Endothelial cell of umbilical vein (primary cell): Measurements from ENCODE around the gene AGBL3. TPM values are rescaled to one million over a fixed set of nuclear protein-coding genes. Genes with fewer than 3 reads are reported as not detected.

Experiments used
- BruUV-seq: library from RNA; stranded (reverse); fragments of 400-500 nt; replicated peaks from 2 replicates; lab custom pipeline; 2021; lab: Mats Ljungman, UMichigan
- CTCF ChIA-PET: fragments of 300-600, 350-600 bp; sonication (Branson Sonifier 250); formaldehyde crosslinking; loops from one replicate; lab custom pipeline; 2021; ENCODE audit warnings: antibody characterized with exemption, inconsistent platforms; lab: Charles Lee
- POLR2A ChIA-PET: fragments of 300-600, 350-600 bp; sonication (Branson Sonifier 250); formaldehyde crosslinking; loops from one replicate; lab custom pipeline; 2021; ENCODE audit warnings: antibody characterized with exemption, inconsistent platforms; lab: Charles Lee
- DNase-seq: peaks from one replicate; pipeline ENCODE4 v3.0.0-alpha.2; 2011; ENCODE audit warnings: low read depth, low spot score
- FAIRE-seq: peaks from 2 replicates; lab custom pipeline; 2011; peaks lifted over from hg19 to GRCh38; lab: Jason Lieb, UNC
- H2AFZ ChIP-seq: 2 replicates; pipeline ENCODE4 v1.6.0; 2012; ENCODE audit warnings: low read depth, low read length, control low read depth, inconsistent platforms
- H3K27ac ChIP-seq: 2 replicates; pipeline ENCODE4 v1.5.1; 2011; ENCODE audit warnings: low read depth, mild to moderate bottlenecking, control low read depth, low read length, moderate library complexity; ENCODE audit not compliant: insufficient read depth
- H3K27me3 ChIP-seq, 2 experiments: 2 replicates each; pipeline versions ENCODE4 v1.6.0 to v1.6.1; 2011; ENCODE audit warnings: low read length in 2 of 2, mixed read lengths in 1 of 2; ENCODE audit not compliant: control insufficient read depth in 2 of 2, insufficient read depth in 2 of 2
- H3K36me3 ChIP-seq, 2 experiments: 2 replicates in 1 of 2; 3 replicates in 1 of 2; pipeline ENCODE4 v1.5.1; 2011; ENCODE audit warnings: low read length in 2 of 2, mild to moderate bottlenecking in 1 of 2, moderate library complexity in 1 of 2; ENCODE audit not compliant: control insufficient read depth in 2 of 2, insufficient read depth in 2 of 2; ENCODE audit errors: extremely low read depth in 1 of 2
- H3K4me1 ChIP-seq: 3 replicates; pipeline ENCODE4 v1.5.1; 2011; ENCODE audit warnings: mild to moderate bottlenecking, low read length; ENCODE audit not compliant: control insufficient read depth, insufficient read depth; ENCODE audit errors: extremely low read depth
- H3K4me2 ChIP-seq: 2 replicates; pipeline ENCODE4 v1.6.1; 2011; ENCODE audit warnings: low read length, control low read depth, mixed read lengths; ENCODE audit not compliant: insufficient read depth
- H3K4me3 ChIP-seq, 3 experiments: fragments of 200-600 bp in 1 of 3; sonication (generic), shearing (Covaris generic) in 1 of 3; replicated peaks in 1 of 3; 2 replicates each; pipeline ENCODE4 v1.5.1; 2011 to 2016; ENCODE audit warnings: control low read depth in 3 of 3, low read length in 3 of 3, mild to moderate bottlenecking in 2 of 3, inconsistent platforms in 1 of 3, low read depth in 1 of 3, moderate library complexity in 1 of 3; ENCODE audit not compliant: insufficient read depth in 1 of 3
- H3K79me2 ChIP-seq: 2 replicates; pipeline ENCODE4 v1.6.0; 2012; ENCODE audit warnings: low read length, inconsistent platforms; ENCODE audit not compliant: control insufficient read depth, insufficient read depth
- H3K9ac ChIP-seq: replicated peaks from 2 replicates; pipeline ENCODE3; 2011; ENCODE audit warnings: low read length, control low read depth; ENCODE audit not compliant: insufficient read depth; ENCODE audit errors: extremely low read depth
- H3K9me1 ChIP-seq: replicated peaks from 3 replicates; pipeline ENCODE4 v1.6.0; 2011; ENCODE audit warnings: mild to moderate bottlenecking, low read length; ENCODE audit not compliant: control insufficient read depth, insufficient read depth; ENCODE audit errors: extremely low read depth
- H3K9me3 ChIP-seq: replicated peaks from 2 replicates; pipeline ENCODE4 v1.5.1; 2012; ENCODE audit warnings: low read length, inconsistent platforms; ENCODE audit not compliant: control insufficient read depth, insufficient read depth
- H4K20me1 ChIP-seq: replicated peaks from 2 replicates; pipeline ENCODE3; 2011; ENCODE audit warnings: mild to moderate bottlenecking, low read length; ENCODE audit not compliant: control insufficient read depth, insufficient read depth; ENCODE audit errors: extremely low read depth
- CTCF ChIP-seq, 2 donors: IDR thresholded peaks; 1 replicate in 1 of 2; 2 replicates in 1 of 2; pipeline ENCODE4 v1.5.1; 2011; ENCODE audit warnings: low read length in 2 of 2, mild to moderate bottlenecking in 2 of 2, moderate library complexity in 2 of 2, control low read depth in 1 of 2, inconsistent platforms in 1 of 2, low read depth in 1 of 2; ENCODE audit not compliant: insufficient read depth in 1 of 2; ENCODE audit errors: extremely low read depth in 1 of 2
- EZH2 ChIP-seq: IDR thresholded peaks from 2 replicates; pipeline ENCODE4 v1.6.1; 2012; ENCODE audit warnings: borderline replicate concordance, low read depth, mild to moderate bottlenecking, moderate library complexity, low read length, inconsistent platforms; ENCODE audit not compliant: severe bottlenecking
- FOS ChIP-seq: IDR thresholded peaks from 2 replicates; pipeline ENCODE4 v1.6.1; 2011; ENCODE audit warnings: mild to moderate bottlenecking, low read length, moderate library complexity, borderline replicate concordance; ENCODE audit not compliant: insufficient read depth
- GATA2 ChIP-seq: IDR thresholded peaks from 2 replicates; pipeline ENCODE4 v1.7.0; 2011; ENCODE audit warnings: low read depth, mild to moderate bottlenecking, moderate library complexity, mixed read lengths, low read length; ENCODE audit not compliant: insufficient read length, insufficient read depth
- JUN ChIP-seq: IDR thresholded peaks from 2 replicates; pipeline ENCODE4 v1.6.1; 2011; ENCODE audit warnings: borderline replicate concordance, low read depth; ENCODE audit not compliant: insufficient read length, insufficient read depth
- MAX ChIP-seq: IDR thresholded peaks from 2 replicates; pipeline ENCODE4 v1.6.1; 2011; ENCODE audit not compliant: insufficient read depth, insufficient read length
- MYC ChIP-seq: IDR thresholded peaks from one replicate; pipeline ENCODE4 v1.6.1; 2011; ENCODE audit warnings: mild to moderate bottlenecking, low read depth, low read length
- POLR2A ChIP-seq: IDR thresholded peaks from 2 replicates; pipeline ENCODE4 v1.6.1; 2012; ENCODE audit warnings: low read depth, mild to moderate bottlenecking, control low read depth, low read length
- POLR2AphosphoS5 ChIP-seq: IDR thresholded peaks from 2 replicates; pipeline ENCODE4 v1.6.1; 2012; ENCODE audit warnings: low read depth, mild to moderate bottlenecking, control low read depth, low read length, moderate library complexity; ENCODE audit not compliant: insufficient read depth
- dilution Hi-C: fragments of 300-500 bp; cut with MboI; formaldehyde crosslinking; loops from one replicate; pipeline ENCODE4 v1.15.0; 2019; ENCODE audit warnings: low sequenced_read_pairs; ENCODE audit not compliant: extremely low pct_ligation_motif_present
- intact Hi-C: fragments of 100-400 bp; cut with micrococcal nuclease; formaldehyde crosslinking; loops from one replicate; pipeline ENCODE4 v1.10.0; 2022
- polyA plus RNA-seq, 4 experiments: library from polyadenylated mRNA; depleted of rRNA in 3 of 4; stranded (reverse) in 3 of 4; unstranded in 1 of 4; fragments of >200 nt; gene quantifications; 2 replicates each; pipeline versions ENCODE4 v1.2.1 to v1.2.3, GENCODE V29; 2011 to 2012; ENCODE audit warnings: missing spikeins in 1 of 4
- total RNA-seq: library from RNA; stranded (reverse); gene quantifications from 2 replicates; pipeline ENCODE4 v1.2.3, GENCODE V29; 2021

The AGBL3 gene
- total and polyA plus RNA-seq, 2 donors (not counting 3 experiments of a cell fraction or from before 2014, with no cell fraction given): 0.97 to 3.2 TPM

GRCh38 chr7:135111379-135111778 is 125.1 kb downstream of the AGBL3 start:
- H3K36me3 ChIP-seq: no peaks in the 10 kb centered on the region
- POLR2A ChIA-PET: no interaction called here
- CTCF ChIA-PET: no interaction called here
- no peak overlapping the region for H3K4me2 ChIP-seq
- no peak for FAIRE-seq
- DNase-seq: no peak
- no peak overlapping the region for H3K9ac ChIP-seq
- H2AFZ ChIP-seq: no peak overlapping the region
- H3K4me1 ChIP-seq: peaks cover 4% of the 10 kb centered on the region
- TF ChIP-seq FOS (no peak), EZH2 (no peak), GATA2 (no peak), MAX (no peak), JUN (no peak), POLR2A (no peak), CTCF (IDR thresholded peaks at IDR 0.05; ENCODE audit: extremely low read depth in 1 of 2, insufficient read depth in 1 of 2, low read depth in 1 of 2, low read length in 2 of 2) (no peak), MYC (no peak), POLR2AphosphoS5 (no peak)
- H3K27me3 ChIP-seq: no peaks in the 10 kb centered on the region
- dilution Hi-C loops (no loop called here), intact Hi-C loops (no loop called here)
- no peaks in the 10 kb centered on the region for H3K9me3 ChIP-seq
- no peaks in the 10 kb centered on the region for H4K20me1 ChIP-seq
- no peak overlapping the region for H3K4me3 ChIP-seq
- H3K27ac ChIP-seq: no peak overlapping the region
- no peaks in the 10 kb centered on the region for H3K79me2 ChIP-seq
- H3K9me1 ChIP-seq: no peaks in the 10 kb centered on the region
- BruUV-seq: no TSS peak
